WTC11 (cell line): ENCODE data around the gene ST6GAL1. TPM values are rescaled to one million over a fixed set of nuclear protein-coding genes. Genes with fewer than 3 reads are reported as not detected.

Source experiments
- ATAC-seq: fragments of 200-7000 bp; cut with Tn5 transposase; 2 replicates; pipeline ENCODE4 v1.10.0; 2021; ENCODE audit warnings: mild to moderate bottlenecking, moderate library complexity
- CTCF ChIA-PET: fragments of 300-600 bp; sonication (Branson Sonifier 250); formaldehyde crosslinking; loops from one replicate; lab custom pipeline; 2021; ENCODE audit warnings: antibody characterized with exemption; lab: Charles Lee
- POLR2A ChIA-PET: fragments of 350-600 bp; sonication (Branson Sonifier 250); formaldehyde crosslinking; loops from one replicate; lab custom pipeline; 2021; ENCODE audit warnings: antibody characterized with exemption; lab: Charles Lee
- DNase-seq: peaks from one replicate; pipeline ENCODE4 v3.0.0; 2021; ENCODE audit warnings: low spot score
- H3K27ac Mint-ChIP-seq: 2 replicates; pipeline ENCODE4 v1.8.0; 2021; ENCODE audit warnings: mixed read lengths
- H3K27me3 Mint-ChIP-seq: 2 replicates; pipeline ENCODE4 v1.8.0; 2021; ENCODE audit warnings: low read depth, mild to moderate bottlenecking, moderate library complexity, mixed read lengths
- H3K36me3 Mint-ChIP-seq: 2 replicates; pipeline ENCODE4 v1.8.0; 2021; ENCODE audit warnings: mixed read lengths
- H3K4me1 Mint-ChIP-seq: 2 replicates; pipeline ENCODE4 v1.8.0; 2022; ENCODE audit warnings: mixed read lengths
- H3K4me3 Mint-ChIP-seq: 2 replicates; pipeline ENCODE4 v1.8.0; 2021; ENCODE audit warnings: mild to moderate bottlenecking, moderate library complexity, mixed read lengths
- H3K9me3 Mint-ChIP-seq: 2 replicates; pipeline ENCODE4 v1.8.0; 2021; ENCODE audit warnings: mixed read lengths
- CTCF ChIP-seq: fragments of 200-600 bp; IDR thresholded peaks from 2 replicates; pipeline ENCODE4 v1.8.0; 2022; ENCODE audit warnings: antibody characterized with exemption
- E2F4 ChIP-seq: sonication (generic); formaldehyde crosslinking; IDR thresholded peaks from 2 replicates; pipeline ENCODE4 v1.8.1; 2022; ENCODE audit warnings: low read depth, mild to moderate bottlenecking, moderate library complexity, missing genetic modification reagents, borderline replicate concordance
- EMX1 ChIP-seq: fragments of 250-450 bp; sonication (Bioruptor Pico); IDR thresholded peaks from 2 replicates; pipeline ENCODE4 v1.8.0; 2021; ENCODE audit warnings: mild to moderate bottlenecking
- FOXP4 ChIP-seq: sonication (generic); formaldehyde crosslinking; IDR thresholded peaks from 2 replicates; pipeline ENCODE4 v1.8.0; 2022; ENCODE audit warnings: mild to moderate bottlenecking, missing genetic modification reagents
- GABPB1 ChIP-seq: sonication (generic); formaldehyde crosslinking; IDR thresholded peaks from 2 replicates; pipeline ENCODE4 v1.8.1; 2023; ENCODE audit warnings: mild to moderate bottlenecking, missing genetic modification reagents
- GTF2I ChIP-seq: fragments of 250-450 bp; sonication (Bioruptor Pico); conservative IDR thresholded peaks from 2 replicates; pipeline ENCODE4 v1.4.0; 2021; ENCODE audit warnings: mild to moderate bottlenecking
- HMGA2 ChIP-seq: fragments of 250-450 bp; sonication (Bioruptor Pico); IDR thresholded peaks from 2 replicates; pipeline ENCODE4 v1.4.0; 2021; ENCODE audit warnings: mild to moderate bottlenecking, moderate library complexity
- HMGXB4 ChIP-seq: sonication (generic); formaldehyde crosslinking; IDR thresholded peaks from 2 replicates; pipeline ENCODE4 v1.8.1; 2023; ENCODE audit warnings: mild to moderate bottlenecking, moderate library complexity, missing genetic modification reagents
- IRF1 ChIP-seq: sonication (generic); formaldehyde crosslinking; IDR thresholded peaks from 2 replicates; pipeline ENCODE4 v1.8.0; 2023; ENCODE audit warnings: missing genetic modification reagents
- PREB ChIP-seq: sonication (generic); formaldehyde crosslinking; IDR thresholded peaks from 2 replicates; pipeline ENCODE4 v1.8.1; 2022; ENCODE audit warnings: mild to moderate bottlenecking, missing genetic modification reagents, moderate library complexity, borderline replicate concordance
- TCF7 ChIP-seq: sonication (generic); formaldehyde crosslinking; IDR thresholded peaks from 2 replicates; pipeline ENCODE4 v1.8.0; 2022; ENCODE audit warnings: mild to moderate bottlenecking, low read depth, missing genetic modification reagents, moderate library complexity
- TEAD1 ChIP-seq: sonication (generic); formaldehyde crosslinking; IDR thresholded peaks from 2 replicates; pipeline ENCODE4 v1.8.0; 2022; ENCODE audit warnings: mild to moderate bottlenecking, missing genetic modification reagents
- USF2 ChIP-seq: sonication (generic); formaldehyde crosslinking; IDR thresholded peaks from 2 replicates; pipeline ENCODE4 v1.8.1; 2023; ENCODE audit warnings: mild to moderate bottlenecking, missing genetic modification reagents, moderate library complexity
- ZNF232 ChIP-seq: sonication (generic); formaldehyde crosslinking; IDR thresholded peaks from 2 replicates; pipeline ENCODE4 v1.8.0; 2022; ENCODE audit warnings: mild to moderate bottlenecking, missing genetic modification reagents
- ZNF532 ChIP-seq: fragments of 250-450 bp; sonication (Bioruptor Pico); IDR thresholded peaks from 2 replicates; pipeline ENCODE4 v1.9.0; 2021; ENCODE audit warnings: mild to moderate bottlenecking, borderline replicate concordance
- total RNA-seq: library from RNA; stranded (reverse); gene quantifications from 3 replicates; pipeline ENCODE4 v1.2.3, GENCODE V29; 2021

Gene ST6GAL1
- total RNA-seq, 1 experiment from 2014 or later: 87.5 TPM

GRCh38 chr3:186974824-186975313, 44.5 kb downstream of the ST6GAL1 start:
- no peaks in the 10 kb centered on the region for H3K27me3 Mint-ChIP-seq
- POLR2A ChIA-PET: interaction anchor here (0.6 kb wide), 1 partner anchor 10 kb away, joined by 4 read pairs; no protein-coding TSS in a partner anchor
- peaks cover 58% of the 10 kb centered on the region for H3K36me3 Mint-ChIP-seq
- peak overlapping the region; percentile 92 for H3K27ac Mint-ChIP-seq
- no peak for DNase-seq
- CTCF ChIA-PET: no interaction called here
- TF ChIP-seq ZNF232 (CRISPR knock-in tag) (no peak), GABPB1 (CRISPR knock-in tag) (peak; percentile 78)
- TF ChIP-seq, all 79 proteins: peak for 1
- ATAC-seq: no peak
- Mint-ChIP-seq H3K4me3 (no peak overlapping the region), H3K4me1 (peaks cover 32% of the 10 kb centered on the region), H3K9me3 (no peaks in the 10 kb centered on the region)

GRCh38 chr3:186975726-186976125, 45.4 kb downstream of the ST6GAL1 start:
- CTCF ChIA-PET: no interaction called here
- Mint-ChIP-seq H3K9me3 (no peaks in the 10 kb centered on the region), H3K27me3 (no peaks in the 10 kb centered on the region), H3K4me1 (peaks cover 32% of the 10 kb centered on the region)
- TF ChIP-seq GTF2I (CRISPR knock-in tag) (no peak), TCF7 (CRISPR knock-in tag) (no peak), TEAD1 (no peak), HMGXB4 (CRISPR knock-in tag) (no peak), HMGA2 (no peak), IRF1 (no peak), ZNF532 (no peak)
- TF ChIP-seq, all 79 proteins: peak for 0
- no peak for ATAC-seq
- Mint-ChIP-seq H3K36me3 (peaks cover 58% of the 10 kb centered on the region), H3K4me3 (no peak overlapping the region), H3K27ac (peak overlapping the region; percentile 81)
- POLR2A ChIA-PET: no interaction called here
- DNase-seq: no peak

GRCh38 chr3:186976837-186977750, 46.8 kb downstream of the ST6GAL1 start:
- Mint-ChIP-seq H3K4me1 (peaks cover 32% of the 10 kb centered on the region), H3K9me3 (no peaks in the 10 kb centered on the region), H3K27ac (peak overlapping the region; percentile 95), H3K36me3 (peaks cover 60% of the 10 kb centered on the region), H3K4me3 (peak overlapping the region; percentile 22), H3K27me3 (no peaks in the 10 kb centered on the region; the same call in 1 of the 2 replicates)
- POLR2A ChIA-PET: no interaction called here
- DNase-seq: peak; percentile 44
- peak; percentile 91 for ATAC-seq
- CTCF ChIA-PET: interaction anchor here (0.5 to 2.8 kb wide), 8 partner anchors 10 to 333 kb away, joined by 3 to 15 read pairs (median 4); partner anchors contain the start of gene RPL39L
- TF ChIP-seq USF2 (CRISPR knock-in tag) (peak; percentile 21; the same call in 1 of the 2 replicates), E2F4 (CRISPR knock-in tag) (no peak), CTCF (no peak), PREB (CRISPR knock-in tag) (no peak), FOXP4 (CRISPR knock-in tag) (no peak), EMX1 (CRISPR knock-in tag) (no peak)
